SK-N-MC (cell line): ENCODE measurements around the gene ZHX3.
"Not testable (repeated sequence)": the region's sequence is repeated elsewhere in the genome, so short reads cannot be mapped to it uniquely, and the experiment has no call there.

Experiments used
- DNase-seq: peaks from one replicate; pipeline ENCODE4 v3.0.0-alpha.2; 2011; ENCODE audit warnings: low read depth, low spot score
- H3K27ac ChIP-seq: fragments of 200-600 bp; sonication (generic); 2 replicates; pipeline ENCODE4 v1.5.1; 2016; ENCODE audit warnings: mixed run types
- H3K36me3 ChIP-seq: fragments of 200-600 bp; sonication (generic); 2 replicates; pipeline ENCODE4 v1.6.1; 2017; ENCODE audit warnings: antibody characterized with exemption, low read length, mixed read lengths; ENCODE audit not compliant: insufficient read depth
- H3K4me3 ChIP-seq: fragments of 200-600 bp; sonication (generic); 2 replicates; pipeline ENCODE4 v1.5.1; 2016
- H3K9ac ChIP-seq: fragments of 200-600 bp; sonication (generic); 2 replicates; pipeline ENCODE4 v1.8.0; 2017; ENCODE audit warnings: mixed run types, mixed read lengths; ENCODE audit not compliant: insufficient read length
- H3K9me3 ChIP-seq: fragments of 200-600 bp; sonication (generic); 2 replicates; pipeline ENCODE4 v1.6.1; 2017; ENCODE audit warnings: low read depth, mild to moderate bottlenecking, antibody characterized with exemption, low read length, moderate library complexity, mixed read lengths
- EZH2 ChIP-seq: fragments of 200-600 bp; sonication (generic); IDR thresholded peaks from one replicate; pipeline ENCODE4 v1.6.1; 2017; ENCODE audit warnings: antibody characterized with exemption
- FOXP2 ChIP-seq: optimal IDR thresholded peaks from 2 replicates; pipeline ENCODE3; 2011; ENCODE audit warnings: mild to moderate bottlenecking, moderate library complexity; ENCODE audit not compliant: insufficient read depth; ENCODE audit errors: extremely low read length, control extremely low read depth
- POLR2AphosphoS5 ChIP-seq: IDR thresholded peaks from 2 replicates; pipeline ENCODE4 v1.6.1; 2012; ENCODE audit warnings: mild to moderate bottlenecking, low read depth, low read length, borderline replicate concordance

Gene ZHX3

DNA sequence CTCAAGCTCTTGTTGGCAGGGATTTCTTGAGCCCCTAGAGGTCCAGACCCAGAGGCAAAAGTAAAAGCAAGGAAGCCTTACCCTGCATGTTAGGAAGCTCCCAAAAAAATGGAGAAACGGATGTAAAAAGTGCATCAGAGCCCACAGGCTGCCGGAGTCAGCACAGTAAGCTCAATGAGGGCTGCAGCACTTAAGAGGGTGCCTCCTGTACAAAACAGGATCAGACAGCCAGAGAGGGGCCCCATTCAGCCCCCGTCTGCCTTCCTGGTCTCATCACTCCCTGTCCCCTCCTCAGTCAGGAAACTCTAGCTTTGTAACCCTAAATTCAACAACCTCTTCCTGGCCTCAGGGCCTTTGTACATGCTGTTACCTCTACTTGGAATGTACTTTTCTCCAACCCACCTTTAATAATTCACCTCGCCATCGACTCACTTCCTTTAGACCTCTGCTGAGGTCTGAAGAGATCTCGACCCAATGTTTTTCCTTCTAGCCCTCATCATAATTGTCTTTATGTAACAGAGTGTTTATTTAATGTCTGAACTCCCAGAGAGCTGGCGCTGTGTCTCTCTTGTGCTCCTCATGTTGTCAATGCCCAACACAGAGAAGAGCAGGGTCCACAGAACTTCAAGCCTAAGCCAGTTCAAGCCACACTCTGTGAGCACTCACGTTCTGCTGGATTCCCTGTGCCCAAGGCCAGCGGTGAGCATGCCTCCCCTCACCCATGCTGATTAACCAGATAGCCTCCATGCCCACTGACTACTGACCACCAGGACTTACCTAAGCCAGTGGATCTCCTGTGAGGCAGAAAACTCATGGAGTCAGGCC is 183.0 kb downstream of the ZHX3 start:
- Histone ChIP-seq H3K9ac (no peak overlapping the region), H3K27ac (no peak overlapping the region), H3K4me3 (no peak overlapping the region), H3K9me3 (no peaks in the 10 kb centered on the region), H3K36me3 (no peaks in the 10 kb centered on the region)
- DNase-seq = no peak
- no peak for TF ChIP-seq POLR2AphosphoS5
- TF ChIP-seq FOXP2 = no peak
- no peak for TF ChIP-seq EZH2

DNA sequence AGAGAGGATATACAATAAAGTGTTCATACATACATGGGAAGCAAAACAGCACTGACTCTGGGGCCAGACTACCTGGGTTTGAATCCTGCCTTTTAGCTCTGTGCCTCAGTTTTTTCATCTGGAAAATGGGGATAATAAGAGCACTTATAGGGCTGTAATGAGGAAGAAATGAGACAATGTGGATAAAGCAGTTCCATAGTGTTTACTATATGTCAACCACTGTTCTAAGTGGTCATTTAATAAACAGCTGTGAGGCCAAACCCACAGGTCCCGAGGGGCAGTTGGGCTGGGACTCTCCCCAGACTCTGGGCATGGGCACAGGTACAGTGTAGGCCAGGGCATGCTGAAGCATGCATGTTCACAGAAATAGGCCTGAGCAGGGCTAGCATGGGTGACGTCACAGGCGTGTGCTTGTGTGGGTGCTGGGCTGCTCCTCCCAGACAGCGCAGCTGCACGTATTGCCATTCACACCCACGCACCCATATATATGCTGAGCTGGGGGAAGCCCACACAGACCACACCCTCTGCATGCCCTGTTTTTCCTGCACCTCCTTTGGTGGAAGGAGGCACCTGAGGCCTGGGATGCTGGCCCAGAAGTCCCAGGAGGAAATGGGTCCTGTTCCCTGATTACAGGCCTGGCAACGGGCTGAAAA is 183.7 kb downstream of the ZHX3 start:
- Histone ChIP-seq H3K4me3 (no peak overlapping the region), H3K9me3 (no peaks in the 10 kb centered on the region), H3K27ac (no peak overlapping the region), H3K9ac (no peak overlapping the region), H3K36me3 (no peaks in the 10 kb centered on the region)
- TF ChIP-seq POLR2AphosphoS5 (no peak), EZH2 (no peak), FOXP2 (no peak)
- DNase-seq = no peak

DNA sequence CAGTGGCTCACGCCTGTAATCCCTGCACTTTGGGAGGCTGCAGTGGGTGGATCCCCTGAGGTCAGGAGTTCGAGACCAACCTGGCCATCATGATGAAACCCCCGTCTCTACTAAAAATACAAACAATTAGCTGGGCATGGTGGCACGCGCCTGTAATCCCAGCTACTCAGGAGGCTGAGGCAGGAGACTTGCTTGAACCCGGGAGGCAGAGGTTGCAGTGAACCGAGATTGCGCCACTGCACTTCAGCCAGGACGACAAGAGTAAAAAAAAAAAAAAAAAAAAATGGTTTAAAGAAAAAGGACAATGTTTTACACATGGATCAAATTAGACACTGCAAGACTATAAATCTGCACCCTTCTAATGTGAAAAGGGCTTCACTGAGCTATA is 185.1 kb downstream of the ZHX3 start:
- H3K36me3 ChIP-seq, H3K4me3 ChIP-seq, DNase-seq, H3K9ac ChIP-seq, H3K9me3 ChIP-seq: not testable (repeated sequence)
- peak overlapping the region; percentile 55; the same call in 1 of the 2 replicates for H3K27ac ChIP-seq

DNA sequence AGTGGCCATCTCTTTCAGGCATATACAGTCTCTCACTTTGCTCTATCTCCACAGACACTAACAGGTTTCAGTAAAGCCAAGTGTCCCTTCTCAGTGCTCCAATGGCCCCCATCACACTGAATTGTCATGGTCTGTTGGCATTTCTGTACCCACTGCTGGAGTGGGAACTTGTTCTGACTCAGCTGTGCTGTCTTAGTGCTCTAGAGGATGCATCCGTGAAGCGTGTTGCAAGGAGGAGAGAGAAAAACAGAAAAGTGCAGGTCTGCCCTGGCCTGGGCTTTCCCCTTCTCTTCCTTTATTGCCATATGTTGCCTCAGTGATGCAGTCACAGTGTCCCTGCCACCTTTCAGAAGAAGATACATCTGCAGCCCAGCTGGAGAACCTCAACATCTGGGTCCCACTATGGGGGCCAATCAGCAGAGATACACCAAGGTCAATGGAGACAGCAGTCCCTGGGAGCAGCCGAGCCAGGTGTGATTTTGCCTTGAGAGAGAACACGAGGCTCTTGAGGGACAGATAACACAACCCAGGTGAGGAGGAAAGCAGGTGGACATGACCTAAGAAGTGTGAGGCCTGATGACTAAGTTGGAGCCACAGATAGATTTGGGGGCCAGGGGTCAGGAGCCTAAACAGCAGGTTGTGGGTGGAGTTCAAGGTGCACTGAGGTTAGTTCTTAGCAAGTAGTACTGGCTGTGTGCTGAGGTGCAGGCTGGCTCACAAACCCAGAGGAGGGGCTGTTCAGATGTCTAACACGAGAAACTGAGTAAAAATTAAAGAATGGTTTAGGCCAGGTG is 185.7 kb downstream of the ZHX3 start:
- Histone ChIP-seq H3K4me3 (no peak overlapping the region), H3K36me3 (peaks cover 9% of the 10 kb centered on the region), H3K9me3 (no peaks in the 10 kb centered on the region), H3K27ac (no peak overlapping the region), H3K9ac (no peak overlapping the region)
- no peak for DNase-seq
- TF ChIP-seq FOXP2 (no peak), EZH2 (no peak), POLR2AphosphoS5 (no peak)
